Measurements from ENCODE around the gene RANGAP1.
A peak's percentile ranks its signal among the peaks of the same experiment; 100 is the strongest.

RANGAP1 gene

GRCh38 chr22:41285820-41286638 lies at the start of gene RANGAP1:
TSS of gene RANGAP1 (minus strand) at chr22:41286187. CDS start at chr22:41281044, 5,143 bp downstream.
- FAIRE-seq = peak; percentile 94

GRCh38 chr22:41334951-41335635 lies 49.1 kb upstream of the RANGAP1 start:
- no peak for FAIRE-seq

GRCh38 chr22:41334215-41334614 lies 48.2 kb upstream of the RANGAP1 start:
- FAIRE-seq = no peak

DNA sequence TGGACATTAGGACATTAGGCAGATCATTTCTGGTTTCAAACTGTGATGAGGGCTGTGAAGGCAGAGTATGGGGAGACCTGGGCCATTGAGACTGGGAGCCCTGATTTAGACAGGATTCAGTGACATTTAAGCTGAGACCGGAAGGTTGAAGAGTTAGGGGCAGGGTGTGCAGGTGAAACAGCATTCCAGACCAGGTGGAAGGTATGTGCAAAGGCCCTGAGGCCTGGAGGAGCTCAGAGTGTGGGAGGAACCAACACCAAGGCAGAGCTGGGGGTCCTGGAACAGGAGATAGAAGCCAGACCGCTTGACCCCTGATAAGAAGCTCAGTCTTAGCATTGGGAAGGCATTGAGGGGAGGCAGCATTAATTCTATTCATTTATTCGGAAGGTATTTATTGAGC lies 47.8 kb upstream of the RANGAP1 start:
- FAIRE-seq = no peak

- no peak for FAIRE-seq
Observed at GRCh38 chr22:41332217-41332939, 46.4 kb upstream of the RANGAP1 start.

- no peak for FAIRE-seq
Observed at GRCh38 chr22:41330169-41330568, 44.2 kb upstream of the RANGAP1 start.

DNA sequence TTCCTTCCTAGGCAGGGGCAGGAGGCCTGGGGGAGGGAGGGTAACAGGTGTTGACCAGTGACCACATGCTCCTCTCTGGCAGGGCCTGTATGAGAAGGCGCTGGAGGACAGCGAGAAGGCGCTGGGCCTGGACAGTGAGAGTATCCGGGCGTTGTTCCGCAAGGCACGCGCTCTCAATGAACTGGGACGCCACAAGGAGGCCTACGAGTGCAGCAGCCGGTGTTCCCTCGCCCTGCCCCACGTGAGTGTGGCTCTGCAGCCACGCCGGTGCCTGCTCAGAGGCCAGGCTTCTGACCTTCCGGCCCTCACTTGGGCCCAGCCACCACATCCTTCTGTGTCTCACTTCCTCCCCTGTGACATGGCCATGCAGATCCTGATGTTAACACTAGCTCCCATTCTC lies 41.1 kb upstream of the RANGAP1 start:
- FAIRE-seq = no peak

- no peak for FAIRE-seq
Observed at GRCh38 chr22:41324821-41325528, 39.0 kb upstream of the RANGAP1 start.

GRCh38 chr22:41320416-41321240 lies 34.6 kb upstream of the RANGAP1 start:
- FAIRE-seq = no peak

GRCh38 chr22:41315586-41315985 lies 29.6 kb upstream of the RANGAP1 start:
- no peak for FAIRE-seq

GRCh38 chr22:41314821-41315220 lies 28.8 kb upstream of the RANGAP1 start:
- no peak for FAIRE-seq

DNA sequence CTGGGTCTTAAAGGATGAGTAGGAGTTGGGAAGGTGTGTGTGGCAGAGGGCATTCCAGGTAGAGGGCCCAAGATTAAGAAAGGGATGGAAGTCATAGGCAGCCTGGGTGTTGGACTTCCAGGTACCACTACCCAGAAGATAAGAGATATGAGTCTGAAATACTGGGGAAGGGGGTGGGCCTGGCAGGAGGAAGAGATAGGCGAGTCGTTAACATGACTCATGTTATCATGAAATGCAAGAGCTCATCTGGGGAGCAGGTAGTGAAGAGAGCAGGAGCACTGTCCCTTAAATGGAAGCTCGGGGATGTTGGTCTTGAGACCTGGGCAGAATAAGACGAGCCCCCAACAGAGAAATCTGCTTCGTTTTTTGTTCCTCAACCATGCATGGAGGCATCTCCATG lies 25.5 kb upstream of the RANGAP1 start:
- no peak for FAIRE-seq

- FAIRE-seq = no peak
Observed at GRCh38 chr22:41310336-41310735, 24.3 kb upstream of the RANGAP1 start.

GRCh38 chr22:41308544-41308947 lies 22.6 kb upstream of the RANGAP1 start:
- FAIRE-seq = no peak

DNA sequence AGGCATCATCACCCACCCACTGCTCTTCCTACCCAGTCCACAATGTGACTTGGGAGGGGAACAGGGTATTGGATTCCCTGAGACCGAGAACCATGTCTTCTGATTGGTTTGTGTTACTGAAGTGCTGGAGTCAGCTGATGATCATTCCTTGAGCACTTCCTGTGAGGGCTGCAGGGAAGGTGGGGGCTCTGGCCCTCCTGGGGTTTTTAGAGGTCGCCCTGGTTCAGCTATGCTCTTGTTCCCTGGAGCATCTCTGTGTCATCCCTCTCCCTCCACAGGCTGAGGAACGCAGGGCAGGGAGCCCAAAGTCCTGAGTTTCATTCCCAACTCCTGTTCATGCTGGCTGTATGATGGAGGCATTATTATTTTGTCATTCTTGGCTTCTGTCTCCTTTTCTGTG lies 22.1 kb upstream of the RANGAP1 start:
- no peak for FAIRE-seq

DNA sequence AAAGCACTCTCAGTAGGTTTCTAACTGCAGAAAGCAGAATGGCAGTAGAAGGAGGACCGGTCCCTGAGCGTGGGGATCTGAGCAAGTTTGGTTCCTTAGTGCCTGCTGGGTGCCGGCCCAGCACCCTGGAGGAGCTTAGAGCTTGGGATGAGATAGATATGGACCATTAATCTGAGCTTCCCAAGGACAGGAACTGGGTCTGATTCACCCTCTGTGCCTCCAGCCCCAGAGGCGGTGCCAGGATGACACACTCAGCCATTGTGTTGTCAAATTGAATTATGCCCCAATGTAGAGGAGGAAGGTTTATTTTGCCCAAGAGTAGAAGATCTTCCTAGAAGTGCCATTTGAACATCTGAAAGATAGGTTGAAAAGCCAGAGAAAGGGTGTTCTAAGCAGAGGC lies 19.7 kb upstream of the RANGAP1 start:
- FAIRE-seq = no peak

- FAIRE-seq = no peak
Observed at GRCh38 chr22:41302811-41303210, 16.8 kb upstream of the RANGAP1 start.

DNA sequence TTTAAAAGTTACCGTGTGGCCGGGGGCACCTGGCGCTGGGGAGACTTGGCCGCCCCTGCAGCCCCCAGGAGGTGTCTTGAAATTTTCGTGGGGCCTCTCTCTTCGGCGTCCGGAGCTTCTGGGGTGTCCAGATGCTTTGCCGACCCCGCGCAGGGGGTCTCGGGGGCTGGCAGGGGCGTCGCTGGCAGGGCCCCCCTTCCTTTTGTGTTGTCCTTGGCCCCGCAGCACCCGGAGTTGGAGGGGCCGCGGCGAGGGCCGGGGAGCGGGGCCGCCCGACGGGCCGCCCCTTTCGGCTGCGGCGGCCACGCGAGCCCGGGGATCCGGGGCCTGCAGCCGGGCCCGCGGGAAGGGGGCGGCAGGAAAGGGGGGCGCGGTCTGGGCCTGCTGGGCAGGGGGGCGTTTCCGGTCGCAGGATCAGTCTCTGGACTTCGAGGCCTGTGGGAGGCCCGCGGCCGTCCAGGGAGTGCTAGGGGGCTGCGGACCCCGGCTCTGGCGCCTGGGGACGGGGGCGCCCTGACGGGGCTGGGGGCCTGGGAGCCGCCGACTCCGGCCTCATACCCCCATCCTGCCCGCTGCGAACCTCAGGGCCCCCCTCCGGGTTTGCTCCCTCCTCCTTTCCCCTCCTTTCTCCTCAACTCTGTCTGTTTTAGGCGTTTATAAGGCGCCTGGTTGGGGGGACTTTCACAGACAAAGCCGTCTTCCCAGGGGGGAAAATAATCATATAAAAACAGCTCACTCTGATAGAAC lies 16.2 kb upstream of the RANGAP1 start:
- no peak for FAIRE-seq

DNA sequence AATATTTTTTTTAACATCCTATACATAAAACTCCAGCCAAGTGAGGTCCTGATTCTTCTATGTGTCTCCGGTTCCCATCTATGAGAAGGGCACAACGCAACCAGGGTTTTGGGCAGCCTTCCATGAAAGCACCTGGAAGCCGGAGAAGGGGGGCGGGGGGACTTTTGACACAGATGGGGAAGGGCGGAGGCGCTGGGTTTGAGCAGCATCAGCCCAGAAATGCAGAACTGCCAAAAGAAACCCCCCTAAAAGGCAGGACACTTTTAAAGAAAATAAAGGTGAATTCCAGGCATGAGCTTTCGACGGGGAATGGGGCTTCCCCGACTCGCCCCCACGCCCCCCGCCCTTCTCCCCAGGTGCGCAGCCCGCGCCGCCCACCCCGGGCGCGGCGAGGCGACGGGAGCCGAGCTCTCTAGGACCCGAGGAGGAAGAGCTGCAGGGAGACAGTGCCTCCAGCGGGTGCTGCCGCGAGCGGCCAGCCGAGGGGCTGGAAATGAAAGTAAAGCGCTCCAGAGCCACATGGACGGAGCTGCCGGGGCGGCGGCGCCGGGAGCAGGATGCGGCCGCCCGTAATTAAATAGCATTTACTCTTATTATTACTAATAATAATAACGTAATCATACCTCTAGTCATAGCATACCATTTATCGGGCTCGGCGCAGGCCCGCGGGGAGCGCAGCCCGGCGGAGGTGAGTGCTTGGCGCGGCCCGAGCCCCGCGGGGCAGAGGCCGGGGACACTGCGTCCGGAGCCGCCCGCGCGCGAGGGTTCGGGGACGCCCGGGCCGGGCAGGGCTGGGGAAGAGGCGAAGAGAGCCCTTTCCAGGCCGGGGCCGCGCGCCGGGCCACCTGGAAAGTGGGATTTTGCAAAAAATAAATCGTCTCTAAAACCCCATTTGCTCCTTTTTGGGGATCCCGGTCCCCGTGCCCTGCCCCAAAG lies 15.4 kb upstream of the RANGAP1 start, which contains the start of gene ZC3H7B:
Gene ZC3H7B, plus strand, starts transcription at position 441 of the 936 bp plus-strand sequence. CDS start 19,136 bp downstream, outside the sequence.
- no peak for FAIRE-seq

- no peak for FAIRE-seq
Observed at GRCh38 chr22:41300661-41301060, 14.7 kb upstream of the RANGAP1 start.

Measured in endometrium (tissue), 2 donors.